Measurements from ENCODE around the gene STARD13. TPM values are rescaled to one million over a fixed set of nuclear protein-coding genes. Genes with fewer than 3 reads are reported as not detected.

STARD13 gene
- total RNA-seq, 1 donor = 28.2 TPM

DNA sequence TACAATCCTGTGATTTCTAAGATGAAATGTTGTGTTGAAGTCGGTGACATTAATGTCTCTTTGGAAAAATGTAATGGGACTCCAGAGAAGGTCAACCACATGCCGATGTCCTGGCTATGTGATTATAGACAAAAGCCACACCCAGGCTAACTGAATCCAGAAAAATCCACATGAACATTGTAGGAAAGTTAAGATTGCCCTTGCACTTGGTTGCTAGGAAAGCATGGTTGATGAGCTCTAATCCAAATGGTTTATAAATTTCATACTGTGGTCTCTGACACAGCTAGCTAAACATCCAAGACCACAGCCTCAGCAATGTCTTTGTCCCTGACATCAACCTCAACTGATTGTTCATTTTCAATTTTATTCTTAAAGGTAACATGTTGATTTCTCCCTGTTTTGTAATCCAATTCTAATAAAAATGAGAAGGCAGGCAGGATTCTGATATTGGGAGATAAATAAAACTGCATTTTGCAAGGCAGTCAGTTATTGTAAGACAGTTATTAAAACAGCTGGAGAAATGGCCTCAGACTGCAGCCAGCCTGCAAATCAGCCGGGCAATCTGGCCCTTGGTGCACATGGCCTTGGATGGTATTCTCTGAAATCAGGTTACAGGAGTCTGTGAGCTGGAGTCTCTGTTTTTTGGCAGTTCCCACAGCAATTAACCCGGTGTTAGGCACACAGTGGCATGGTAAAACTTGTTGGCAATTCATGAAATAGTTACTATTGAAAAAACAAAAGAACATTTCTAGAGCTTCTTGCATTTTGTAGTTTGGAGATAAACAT, 93.9 kb downstream of the STARD13 start:
- Histone ChIP-seq H3K4me1 (ENCODE audit: insufficient read depth, low read length) (peaks cover 83% of the 10 kb centered on the region), H2AFZ (ENCODE audit: low read length) (no peak overlapping the region), H3K27me3 (ENCODE audit: insufficient read depth, low read length) (no peaks in the 10 kb centered on the region), H3K4me3 (ENCODE audit: insufficient read depth, low read length) (no peak overlapping the region), H3K79me2 (ENCODE audit: insufficient read depth, low read length) (peaks cover 74% of the 10 kb centered on the region), H4K20me1 (ENCODE audit: insufficient read depth, low read length) (no peaks in the 10 kb centered on the region), H3K36me3 (ENCODE audit: insufficient read depth, low read length) (no peaks in the 10 kb centered on the region), H3K9me3 (ENCODE audit: low read depth, low read length) (no peaks in the 10 kb centered on the region), H3K4me2 (ENCODE audit: insufficient read depth, low read length) (peak overlapping the region; percentile 6), H3K27ac (ENCODE audit: low read depth, low read length) (peak overlapping the region; percentile 100)
- no peak for DNase-seq (ENCODE audit: insufficient read length, low spot score, missing footprints)
- TF ChIP-seq, protein P1, sequence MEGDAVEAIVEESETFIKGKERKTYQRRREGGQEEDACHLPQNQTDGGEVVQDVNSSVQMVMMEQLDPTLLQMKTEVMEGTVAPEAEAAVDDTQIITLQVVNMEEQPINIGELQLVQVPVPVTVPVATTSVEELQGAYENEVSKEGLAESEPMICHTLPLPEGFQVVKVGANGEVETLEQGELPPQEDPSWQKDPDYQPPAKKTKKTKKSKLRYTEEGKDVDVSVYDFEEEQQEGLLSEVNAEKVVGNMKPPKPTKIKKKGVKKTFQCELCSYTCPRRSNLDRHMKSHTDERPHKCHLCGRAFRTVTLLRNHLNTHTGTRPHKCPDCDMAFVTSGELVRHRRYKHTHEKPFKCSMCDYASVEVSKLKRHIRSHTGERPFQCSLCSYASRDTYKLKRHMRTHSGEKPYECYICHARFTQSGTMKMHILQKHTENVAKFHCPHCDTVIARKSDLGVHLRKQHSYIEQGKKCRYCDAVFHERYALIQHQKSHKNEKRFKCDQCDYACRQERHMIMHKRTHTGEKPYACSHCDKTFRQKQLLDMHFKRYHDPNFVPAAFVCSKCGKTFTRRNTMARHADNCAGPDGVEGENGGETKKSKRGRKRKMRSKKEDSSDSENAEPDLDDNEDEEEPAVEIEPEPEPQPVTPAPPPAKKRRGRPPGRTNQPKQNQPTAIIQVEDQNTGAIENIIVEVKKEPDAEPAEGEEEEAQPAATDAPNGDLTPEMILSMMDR (IDR thresholded peaks at IDR 0.05; ENCODE audit: extremely low read depth, low read depth, low read length) = no peak

GRCh38 chr13:33189470-33189869, 96.1 kb downstream of the STARD13 start:
- Histone ChIP-seq H3K4me1 (ENCODE audit: insufficient read depth, low read length) (peaks cover 92% of the 10 kb centered on the region), H3K36me3 (ENCODE audit: insufficient read depth, low read length) (no peaks in the 10 kb centered on the region), H4K20me1 (ENCODE audit: insufficient read depth, low read length) (no peaks in the 10 kb centered on the region), H3K4me3 (ENCODE audit: insufficient read depth, low read length) (no peak overlapping the region), H3K4me2 (ENCODE audit: insufficient read depth, low read length) (no peak overlapping the region), H3K9me3 (ENCODE audit: low read depth, low read length) (no peaks in the 10 kb centered on the region), H3K79me2 (ENCODE audit: insufficient read depth, low read length) (peaks cover 72% of the 10 kb centered on the region), H3K27ac (ENCODE audit: low read depth, low read length) (peak overlapping the region; percentile 100), H2AFZ (ENCODE audit: low read length) (no peak overlapping the region), H3K27me3 (ENCODE audit: insufficient read depth, low read length) (no peaks in the 10 kb centered on the region)
- no peak for DNase-seq (ENCODE audit: insufficient read length, low spot score, missing footprints)
- TF ChIP-seq, protein P1 (IDR thresholded peaks at IDR 0.05; ENCODE audit: extremely low read depth, low read depth, low read length) = no peak

DNA sequence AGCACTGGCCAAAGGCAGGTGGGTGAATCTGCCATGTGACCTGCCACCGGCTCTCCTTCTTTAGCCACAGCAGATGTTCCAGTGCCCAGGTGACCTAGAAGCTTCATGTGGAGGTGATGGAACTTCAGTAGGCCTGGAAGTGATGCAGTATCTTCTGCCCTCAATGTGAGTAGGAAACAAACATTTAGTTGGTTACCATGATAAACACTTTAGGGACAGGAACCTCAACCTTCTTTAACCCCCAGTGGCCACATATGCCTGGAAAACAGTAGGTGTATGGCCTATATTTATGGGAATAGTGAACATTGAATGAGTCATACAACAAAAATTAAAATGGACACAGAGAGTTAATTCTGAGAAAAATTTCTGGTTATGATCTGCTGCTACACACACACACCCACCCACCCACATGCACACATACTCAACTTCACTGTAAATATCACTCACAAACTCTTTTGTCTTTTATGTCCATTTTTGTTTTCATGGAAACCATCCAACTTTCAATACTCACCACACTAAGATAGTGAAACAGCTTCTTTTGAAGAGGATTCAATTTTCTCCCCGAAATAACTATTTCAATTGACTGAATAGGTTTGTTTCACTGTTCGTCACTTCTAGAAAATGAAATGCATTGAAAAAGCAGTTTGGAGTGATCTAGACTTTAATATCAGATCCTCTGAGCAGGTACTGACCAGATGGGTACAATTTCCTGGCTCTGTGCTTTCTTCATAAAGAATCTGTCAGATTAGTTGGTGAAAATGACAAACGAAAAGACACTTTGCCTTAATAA, 97.3 kb downstream of the STARD13 start:
- Histone ChIP-seq H3K4me1 (ENCODE audit: insufficient read depth, low read length) (peaks cover 92% of the 10 kb centered on the region), H3K4me3 (ENCODE audit: insufficient read depth, low read length) (no peak overlapping the region), H3K4me2 (ENCODE audit: insufficient read depth, low read length) (peak overlapping the region; percentile 56), H3K79me2 (ENCODE audit: insufficient read depth, low read length) (peaks cover 70% of the 10 kb centered on the region), H3K27ac (ENCODE audit: low read depth, low read length) (peak overlapping the region; percentile 100), H3K36me3 (ENCODE audit: insufficient read depth, low read length) (no peaks in the 10 kb centered on the region), H4K20me1 (ENCODE audit: insufficient read depth, low read length) (no peaks in the 10 kb centered on the region), H2AFZ (ENCODE audit: low read length) (no peak overlapping the region), H3K9me3 (ENCODE audit: low read depth, low read length) (no peaks in the 10 kb centered on the region), H3K27me3 (ENCODE audit: insufficient read depth, low read length) (no peaks in the 10 kb centered on the region)
- TF ChIP-seq, protein P1 (IDR thresholded peaks at IDR 0.05; ENCODE audit: extremely low read depth, low read depth, low read length) = no peak
- DNase-seq (ENCODE audit: insufficient read length, low spot score, missing footprints) = no peak

GRCh38 chr13:33186861-33187291, 98.7 kb downstream of the STARD13 start:
- Histone ChIP-seq H3K4me1 (ENCODE audit: insufficient read depth, low read length) (peaks cover 86% of the 10 kb centered on the region), H4K20me1 (ENCODE audit: insufficient read depth, low read length) (no peaks in the 10 kb centered on the region), H3K36me3 (ENCODE audit: insufficient read depth, low read length) (no peaks in the 10 kb centered on the region), H3K9me3 (ENCODE audit: low read depth, low read length) (no peaks in the 10 kb centered on the region), H3K27me3 (ENCODE audit: insufficient read depth, low read length) (no peaks in the 10 kb centered on the region), H3K4me3 (ENCODE audit: insufficient read depth, low read length) (peak overlapping the region; percentile 55), H3K4me2 (ENCODE audit: insufficient read depth, low read length) (peak overlapping the region; percentile 80), H3K79me2 (ENCODE audit: insufficient read depth, low read length) (peaks cover 70% of the 10 kb centered on the region), H3K27ac (ENCODE audit: low read depth, low read length) (peak overlapping the region; percentile 100), H2AFZ (ENCODE audit: low read length) (no peak overlapping the region)
- DNase-seq (ENCODE audit: insufficient read length, low spot score, missing footprints) = peak; percentile 75
- TF ChIP-seq, protein P1 (IDR thresholded peaks at IDR 0.05; ENCODE audit: extremely low read depth, low read depth, low read length) = no peak
